Kidney (tissue), 14 donors: ENCODE measurements around the gene RDH8. TPM values are rescaled to one million over a fixed set of nuclear protein-coding genes. Genes with fewer than 3 reads are reported as not detected.

Source experiments
- DNase-seq, 5 donors: peaks; one replicate each; pipeline ENCODE4 v3.0.0-alpha.2; 2013 to 2020
- FAIRE-seq: peaks from 2 replicates; lab custom pipeline; 2012; peaks lifted over from hg19 to GRCh38; lab: Jason Lieb, UNC
- H3K27ac ChIP-seq, 2 donors: one replicate each; pipeline ENCODE4 v1.7.0; 2013; ENCODE audit warnings: low read depth in 2 of 2, low read length in 2 of 2, inconsistent platforms in 1 of 2
- H3K27me3 ChIP-seq: one replicate; pipeline ENCODE4 v1.7.1; 2013; ENCODE audit warnings: low read length, inconsistent platforms; ENCODE audit not compliant: control insufficient read depth, insufficient read depth
- H3K36me3 ChIP-seq, 3 donors: one replicate each; pipeline versions ENCODE4 v1.7.0 to v1.7.1; 2013; ENCODE audit warnings: low read length in 3 of 3, control low read depth in 1 of 3, inconsistent platforms in 1 of 3; ENCODE audit not compliant: insufficient read depth in 3 of 3, control insufficient read depth in 2 of 3
- H3K4me1 ChIP-seq, 3 donors: one replicate each; pipeline versions ENCODE4 v1.7.0 to v1.7.1; 2013; ENCODE audit warnings: low read length in 3 of 3, inconsistent platforms in 1 of 3, low read depth in 1 of 3; ENCODE audit not compliant: control insufficient read depth in 2 of 3, insufficient read depth in 2 of 3
- H3K4me3 ChIP-seq, 3 donors: one replicate each; pipeline versions ENCODE4 v1.7.0 to v1.8.1; 2013; ENCODE audit warnings: low read length in 3 of 3, control low read depth in 1 of 3, inconsistent platforms in 1 of 3
- H3K9ac ChIP-seq, 3 donors: one replicate each; pipeline versions ENCODE4 v1.7.0 to v1.7.1; 2013; ENCODE audit warnings: low read length in 3 of 3, control low read depth in 1 of 3, inconsistent platforms in 1 of 3
- H3K9me3 ChIP-seq, 3 donors: one replicate each; pipeline versions ENCODE4 v1.7.0 to v1.7.1; 2013; ENCODE audit warnings: low read length in 3 of 3, control low read depth in 1 of 3, inconsistent platforms in 1 of 3; ENCODE audit not compliant: control insufficient read depth in 2 of 3, insufficient read depth in 1 of 3
- intact Hi-C: fragments of 100-400 bp; cut with DNase I; formaldehyde crosslinking; loops from one replicate; pipeline ENCODE4 v1.11.1; 2022
- polyA plus RNA-seq: library from polyadenylated mRNA; stranded (reverse); fragments of 350-450 nt; fragmentation: Illumina TruSeq; extraction: RNeasy Lipid Tissue Mini Kit (QIAGEN cat#74804); gene quantifications from one replicate; pipeline ENCODE4 v1.2.3, GENCODE V29; 2014; ENCODE audit warnings: low read depth, low replicate concordance; ENCODE audit not compliant: insufficient read depth
- total RNA-seq: library from RNA; stranded (reverse); fragmentation: NEBNext Ultra II Directional; extraction: Animal tissue kit (Norgen Biotek cat#: 25700); gene quantifications from one replicate; pipeline ENCODE4 v1.2.1, GENCODE V29; 2021
- TF ChIP-seq, protein P1 (sequence below): IDR thresholded peaks from 3 replicates; pipeline ENCODE4 v1.5.1; 2012; ENCODE audit warnings: mild to moderate bottlenecking, moderate library complexity, borderline replicate concordance; ENCODE audit not compliant: insufficient read depth; ENCODE audit errors: extremely low read depth
- donor health status: control.
- donor health status: control.
- donor health status: control.
- donor health status: control.
- donor health status: control.
- donor health status: DM: yes; HTN: yes; CAD: no.
- donor health status: Normal renal cell carcinoma (clear cell type).

Gene RDH8
- total and polyA plus RNA-seq, 2 donors from 2014 or later: not detected

- DNase-seq (no peak), FAIRE-seq (no peak)
- no peak overlapping the region for H3K9ac ChIP-seq
- no peaks in the 10 kb centered on the region for H3K9me3 ChIP-seq
- no peak overlapping the region for H3K27ac ChIP-seq
- H3K4me3 ChIP-seq: no peak overlapping the region
- H3K36me3 ChIP-seq: no peaks in the 10 kb centered on the region
- intact Hi-C loops: no loop called here
- H3K27me3 ChIP-seq: no peaks in the 10 kb centered on the region
- TF ChIP-seq, protein P1, sequence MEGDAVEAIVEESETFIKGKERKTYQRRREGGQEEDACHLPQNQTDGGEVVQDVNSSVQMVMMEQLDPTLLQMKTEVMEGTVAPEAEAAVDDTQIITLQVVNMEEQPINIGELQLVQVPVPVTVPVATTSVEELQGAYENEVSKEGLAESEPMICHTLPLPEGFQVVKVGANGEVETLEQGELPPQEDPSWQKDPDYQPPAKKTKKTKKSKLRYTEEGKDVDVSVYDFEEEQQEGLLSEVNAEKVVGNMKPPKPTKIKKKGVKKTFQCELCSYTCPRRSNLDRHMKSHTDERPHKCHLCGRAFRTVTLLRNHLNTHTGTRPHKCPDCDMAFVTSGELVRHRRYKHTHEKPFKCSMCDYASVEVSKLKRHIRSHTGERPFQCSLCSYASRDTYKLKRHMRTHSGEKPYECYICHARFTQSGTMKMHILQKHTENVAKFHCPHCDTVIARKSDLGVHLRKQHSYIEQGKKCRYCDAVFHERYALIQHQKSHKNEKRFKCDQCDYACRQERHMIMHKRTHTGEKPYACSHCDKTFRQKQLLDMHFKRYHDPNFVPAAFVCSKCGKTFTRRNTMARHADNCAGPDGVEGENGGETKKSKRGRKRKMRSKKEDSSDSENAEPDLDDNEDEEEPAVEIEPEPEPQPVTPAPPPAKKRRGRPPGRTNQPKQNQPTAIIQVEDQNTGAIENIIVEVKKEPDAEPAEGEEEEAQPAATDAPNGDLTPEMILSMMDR: no peak
- no peaks in the 10 kb centered on the region for H3K4me1 ChIP-seq
Observed at GRCh38 chr19:10018786-10019185, 5.5 kb downstream of the RDH8 start.

DNA sequence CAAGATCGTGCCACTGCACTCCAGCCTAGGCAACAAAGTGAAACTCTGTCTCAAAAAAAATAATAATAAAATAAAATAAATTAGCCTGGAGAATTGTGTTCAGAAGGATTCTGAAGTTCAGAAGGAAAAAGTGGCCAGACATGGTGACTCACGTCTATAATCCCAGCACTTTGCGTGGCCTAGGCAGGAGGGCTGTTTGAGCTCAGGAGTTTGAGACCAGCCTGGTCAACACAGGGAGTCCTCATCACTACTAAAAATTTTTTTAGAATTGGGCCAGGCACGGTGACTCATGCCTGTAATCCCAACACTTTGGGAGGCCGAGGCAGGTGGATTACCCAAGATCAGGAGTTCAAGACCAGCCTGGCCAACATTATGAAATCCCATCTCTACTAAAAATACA is 6.0 kb downstream of the RDH8 start:
- TF ChIP-seq, protein P1: no peak

DNA sequence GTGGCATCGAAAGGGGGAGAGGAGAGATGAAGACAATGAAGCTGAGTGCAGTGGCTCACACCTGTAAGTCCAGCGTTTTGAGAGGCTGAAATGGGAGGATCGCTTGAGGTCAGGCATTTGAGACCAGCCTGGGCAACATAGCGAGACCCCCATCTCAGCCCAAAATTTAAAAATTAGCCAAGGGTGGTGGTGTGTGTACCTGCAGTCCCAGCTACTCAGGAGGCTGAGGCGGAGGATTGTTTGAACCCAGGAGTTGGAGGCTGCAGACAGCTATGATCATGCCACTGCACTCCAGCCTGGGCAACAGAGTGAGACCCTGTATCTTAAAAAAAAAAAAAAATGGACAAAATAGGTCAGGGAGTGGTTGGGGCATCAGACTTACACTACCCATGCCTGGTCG is 7.6 kb downstream of the RDH8 start:
- H3K36me3 ChIP-seq: no peaks in the 10 kb centered on the region
- TF ChIP-seq, protein P1: no peak
- H3K9me3 ChIP-seq: no peaks in the 10 kb centered on the region
- no peak overlapping the region for H3K4me3 ChIP-seq
- intact Hi-C loops: no loop called here
- H3K9ac ChIP-seq: no peak overlapping the region
- H3K27me3 ChIP-seq: no peaks in the 10 kb centered on the region
- no peak overlapping the region for H3K27ac ChIP-seq
- no peak for DNase-seq
- H3K4me1 ChIP-seq: no peaks in the 10 kb centered on the region
- FAIRE-seq: no peak

More for the DNA sequence above, 6.0 kb downstream of the RDH8 start:
- no peaks in the 10 kb centered on the region for H3K9me3 ChIP-seq
- H3K36me3 ChIP-seq: no peaks in the 10 kb centered on the region
- no peaks in the 10 kb centered on the region for H3K4me1 ChIP-seq
- H3K27ac ChIP-seq: no peak overlapping the region
- no peak overlapping the region for H3K9ac ChIP-seq
- H3K4me3 ChIP-seq: no peak overlapping the region
- DNase-seq (no peak), FAIRE-seq (no peak)
- no peaks in the 10 kb centered on the region for H3K27me3 ChIP-seq
- intact Hi-C loops: no loop called here

DNA sequence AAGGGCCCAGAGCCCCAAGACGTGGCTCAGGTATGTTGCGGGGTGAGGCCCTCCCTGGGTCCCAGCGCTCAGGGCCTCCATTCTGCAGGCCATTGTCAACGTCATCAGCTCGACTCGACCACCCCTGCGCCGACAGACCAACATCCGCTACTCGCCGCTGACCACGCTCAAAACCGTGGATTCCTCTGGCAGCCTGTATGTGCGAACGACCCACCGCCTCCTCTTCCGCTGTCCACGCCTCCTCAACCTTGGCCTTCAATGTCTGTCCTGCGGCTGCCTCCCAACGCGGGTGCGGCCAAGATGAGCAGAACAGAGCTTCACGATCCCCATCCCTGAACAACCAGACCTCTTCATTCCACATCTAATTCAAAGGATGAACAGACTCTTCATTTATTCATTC is 8.2 kb downstream of the RDH8 start:
- Histone ChIP-seq H3K4me3 (no peak overlapping the region), H3K27ac (no peak overlapping the region), H3K4me1 (no peaks in the 10 kb centered on the region), H3K27me3 (no peaks in the 10 kb centered on the region), H3K36me3 (no peaks in the 10 kb centered on the region), H3K9ac (no peak overlapping the region), H3K9me3 (no peaks in the 10 kb centered on the region)
- TF ChIP-seq, protein P1: no peak
- DNase-seq (no peak), FAIRE-seq (no peak)
- intact Hi-C loops: no loop called here
